Progenitor cell of endocrine pancreas (in vitro differentiated cells): ENCODE results near the gene MCTP1. TPM values are rescaled to one million over a fixed set of nuclear protein-coding genes. Genes with fewer than 3 reads are reported as not detected.

Experiments used
- DNase-seq: peaks from one replicate; pipeline ENCODE4 v3.0.0; 2021; ENCODE audit warnings: low spot score; ENCODE audit not compliant: unreplicated experiment
- H3K27ac Mint-ChIP-seq: 2 replicates; pipeline ENCODE4 v1.8.0; 2021; ENCODE audit warnings: mild to moderate bottlenecking, moderate library complexity, mixed read lengths
- H3K27me3 Mint-ChIP-seq: 2 replicates; pipeline ENCODE4 v1.8.0; 2021; ENCODE audit warnings: mixed read lengths
- H3K36me3 Mint-ChIP-seq: 2 replicates; pipeline ENCODE4 v1.8.0; 2022; ENCODE audit warnings: mixed read lengths; ENCODE audit not compliant: insufficient read depth
- H3K4me1 Mint-ChIP-seq: 2 replicates; pipeline ENCODE4 v1.8.0; 2021; ENCODE audit warnings: low read depth, mixed read lengths
- H3K4me3 Mint-ChIP-seq: 2 replicates; pipeline ENCODE4 v1.8.0; 2021; ENCODE audit warnings: low read depth, mild to moderate bottlenecking, moderate library complexity, mixed read lengths
- H3K9me3 Mint-ChIP-seq: 2 replicates; pipeline ENCODE4 v1.8.0; 2021; ENCODE audit warnings: low read depth, mixed read lengths
- total RNA-seq: library from RNA; stranded (reverse); gene quantifications from 2 replicates; pipeline ENCODE4 v1.2.1, GENCODE V29; 2021
- TF ChIP-seq, protein P1 (sequence below): fragments of 200-600 bp; sonication (generic); IDR thresholded peaks from one replicate; pipeline ENCODE4 v1.5.0; 2021; ENCODE audit warnings: antibody characterized with exemption, mild to moderate bottlenecking; ENCODE audit not compliant: unreplicated experiment

Gene MCTP1
- total RNA-seq, 1 donor from 2014 or later, result 1.7 TPM

DNA sequence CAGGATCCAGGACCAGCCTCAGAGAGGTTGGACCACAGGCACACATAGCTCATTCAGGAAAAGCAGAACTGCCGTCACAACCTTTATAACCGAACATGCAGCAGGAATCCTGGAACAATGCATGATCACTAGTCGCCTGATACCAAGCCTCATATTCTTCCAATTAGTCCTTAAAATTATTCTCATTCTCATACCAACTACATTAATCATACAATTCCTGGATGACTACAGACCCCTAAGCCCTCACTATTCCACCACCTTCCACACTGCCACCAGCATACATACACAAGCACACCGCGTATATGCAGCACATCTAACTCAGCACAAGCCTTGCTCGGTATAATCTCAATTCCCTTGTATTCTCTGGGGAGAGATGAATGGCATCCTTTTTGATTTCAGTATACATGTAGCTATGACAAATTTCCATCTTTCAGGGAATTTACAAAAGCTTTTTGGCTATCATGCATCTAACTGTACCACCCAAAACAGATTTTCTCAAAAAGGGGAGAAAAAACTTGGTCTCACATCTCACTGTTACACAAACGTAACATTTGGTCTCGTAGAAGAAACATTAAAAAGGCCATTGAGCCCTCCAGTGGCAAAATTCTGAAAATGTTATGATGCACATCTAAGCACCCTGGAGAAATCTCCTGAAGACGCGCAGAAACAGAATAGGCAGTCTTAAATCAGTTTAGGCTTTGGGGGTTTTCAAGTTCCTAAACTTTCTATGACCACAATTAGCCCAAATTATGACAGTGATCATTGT is 46.2 kb downstream of the MCTP1 start:
- no peaks in the 10 kb centered on the region for H3K4me1 Mint-ChIP-seq
- TF ChIP-seq, protein P1, sequence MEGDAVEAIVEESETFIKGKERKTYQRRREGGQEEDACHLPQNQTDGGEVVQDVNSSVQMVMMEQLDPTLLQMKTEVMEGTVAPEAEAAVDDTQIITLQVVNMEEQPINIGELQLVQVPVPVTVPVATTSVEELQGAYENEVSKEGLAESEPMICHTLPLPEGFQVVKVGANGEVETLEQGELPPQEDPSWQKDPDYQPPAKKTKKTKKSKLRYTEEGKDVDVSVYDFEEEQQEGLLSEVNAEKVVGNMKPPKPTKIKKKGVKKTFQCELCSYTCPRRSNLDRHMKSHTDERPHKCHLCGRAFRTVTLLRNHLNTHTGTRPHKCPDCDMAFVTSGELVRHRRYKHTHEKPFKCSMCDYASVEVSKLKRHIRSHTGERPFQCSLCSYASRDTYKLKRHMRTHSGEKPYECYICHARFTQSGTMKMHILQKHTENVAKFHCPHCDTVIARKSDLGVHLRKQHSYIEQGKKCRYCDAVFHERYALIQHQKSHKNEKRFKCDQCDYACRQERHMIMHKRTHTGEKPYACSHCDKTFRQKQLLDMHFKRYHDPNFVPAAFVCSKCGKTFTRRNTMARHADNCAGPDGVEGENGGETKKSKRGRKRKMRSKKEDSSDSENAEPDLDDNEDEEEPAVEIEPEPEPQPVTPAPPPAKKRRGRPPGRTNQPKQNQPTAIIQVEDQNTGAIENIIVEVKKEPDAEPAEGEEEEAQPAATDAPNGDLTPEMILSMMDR, result peak; percentile 17
- H3K9me3 Mint-ChIP-seq, result no peaks in the 10 kb centered on the region
- H3K4me3 Mint-ChIP-seq, result no peak overlapping the region
- H3K27me3 Mint-ChIP-seq, result no peaks in the 10 kb centered on the region
- H3K36me3 Mint-ChIP-seq, result no peaks in the 10 kb centered on the region
- no peak for DNase-seq
- no peak overlapping the region for H3K27ac Mint-ChIP-seq

DNA sequence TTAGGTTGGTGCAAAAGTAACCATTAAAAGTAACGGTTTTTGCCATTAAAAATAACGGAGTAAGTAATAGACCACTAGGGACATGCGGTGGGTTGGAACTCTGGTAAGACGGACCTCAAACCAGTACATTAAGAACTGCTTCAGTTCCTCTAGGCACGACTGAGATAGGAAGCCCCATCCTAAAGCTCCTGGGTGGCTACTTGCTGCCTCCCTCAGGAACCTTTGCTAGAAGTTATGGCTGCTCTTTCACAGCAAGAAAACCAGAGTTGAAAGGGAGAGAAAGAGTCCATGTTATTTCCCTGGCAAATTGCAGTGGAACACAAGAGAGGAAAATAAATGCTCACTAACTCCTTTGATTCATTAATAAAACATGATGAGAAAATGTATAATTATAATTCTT is 47.6 kb downstream of the MCTP1 start:
- no peak overlapping the region for H3K4me3 Mint-ChIP-seq
- H3K27me3 Mint-ChIP-seq, result no peaks in the 10 kb centered on the region
- TF ChIP-seq, protein P1, result no peak
- H3K36me3 Mint-ChIP-seq, result no peaks in the 10 kb centered on the region
- DNase-seq, result no peak
- no peak overlapping the region for H3K27ac Mint-ChIP-seq
- no peaks in the 10 kb centered on the region for H3K9me3 Mint-ChIP-seq
- H3K4me1 Mint-ChIP-seq, result no peaks in the 10 kb centered on the region

DNA sequence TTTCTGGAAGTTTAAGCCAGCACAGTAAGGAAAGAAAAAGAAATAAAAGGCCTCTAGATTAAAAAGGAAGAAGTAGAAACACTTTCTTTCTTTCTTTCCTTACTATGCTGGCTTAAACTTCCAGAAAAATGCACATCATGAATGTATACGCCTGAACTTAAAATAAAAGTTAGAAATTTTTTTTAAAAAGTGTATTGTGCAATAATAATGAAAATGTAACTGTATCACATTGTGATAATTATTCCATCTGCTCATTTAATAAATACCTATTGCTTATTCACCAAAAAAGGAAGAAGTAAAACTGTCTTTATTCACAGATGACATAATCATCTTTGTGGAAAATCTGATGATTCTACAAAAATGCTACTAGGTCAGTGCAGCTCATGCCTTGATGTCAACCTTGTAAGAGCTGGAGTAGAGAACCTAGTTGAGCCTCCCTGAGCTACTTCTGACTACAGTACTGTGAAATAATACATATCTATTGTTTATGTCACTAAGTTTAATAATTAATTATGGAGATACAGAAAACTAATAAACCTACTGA is 49.4 kb downstream of the MCTP1 start:
- Mint-ChIP-seq H3K9me3 (no peaks in the 10 kb centered on the region), H3K4me3 (no peak overlapping the region), H3K4me1 (no peaks in the 10 kb centered on the region), H3K27me3 (no peaks in the 10 kb centered on the region), H3K27ac (no peak overlapping the region), H3K36me3 (no peaks in the 10 kb centered on the region)
- TF ChIP-seq, protein P1, result no peak
- no peak for DNase-seq

DNA sequence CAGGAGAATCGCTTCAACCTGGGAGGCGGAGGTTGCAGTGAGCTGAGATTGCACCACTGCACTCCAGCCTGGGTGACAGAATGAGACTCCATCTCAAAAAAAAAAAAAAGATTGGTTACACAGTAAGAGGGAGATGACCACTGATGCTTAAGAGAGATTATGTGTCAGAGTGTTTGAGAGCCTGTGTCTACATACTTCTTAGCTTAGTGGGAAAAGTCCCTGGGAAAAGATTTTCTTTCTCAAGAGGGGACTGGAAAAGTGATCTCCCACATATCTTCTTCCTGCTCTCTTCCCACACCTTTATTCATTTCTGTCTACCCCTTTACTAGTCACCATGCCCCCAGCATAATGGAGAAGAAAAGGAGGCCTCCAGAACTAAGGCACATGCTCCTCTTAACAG is 55.2 kb downstream of the MCTP1 start:
- no peaks in the 10 kb centered on the region for H3K27me3 Mint-ChIP-seq
- H3K9me3 Mint-ChIP-seq, result no peaks in the 10 kb centered on the region
- H3K4me3 Mint-ChIP-seq, result no peak overlapping the region
- no peaks in the 10 kb centered on the region for H3K36me3 Mint-ChIP-seq
- no peaks in the 10 kb centered on the region for H3K4me1 Mint-ChIP-seq
- TF ChIP-seq, protein P1, result no peak
- no peak overlapping the region for H3K27ac Mint-ChIP-seq
- DNase-seq, result no peak

DNA sequence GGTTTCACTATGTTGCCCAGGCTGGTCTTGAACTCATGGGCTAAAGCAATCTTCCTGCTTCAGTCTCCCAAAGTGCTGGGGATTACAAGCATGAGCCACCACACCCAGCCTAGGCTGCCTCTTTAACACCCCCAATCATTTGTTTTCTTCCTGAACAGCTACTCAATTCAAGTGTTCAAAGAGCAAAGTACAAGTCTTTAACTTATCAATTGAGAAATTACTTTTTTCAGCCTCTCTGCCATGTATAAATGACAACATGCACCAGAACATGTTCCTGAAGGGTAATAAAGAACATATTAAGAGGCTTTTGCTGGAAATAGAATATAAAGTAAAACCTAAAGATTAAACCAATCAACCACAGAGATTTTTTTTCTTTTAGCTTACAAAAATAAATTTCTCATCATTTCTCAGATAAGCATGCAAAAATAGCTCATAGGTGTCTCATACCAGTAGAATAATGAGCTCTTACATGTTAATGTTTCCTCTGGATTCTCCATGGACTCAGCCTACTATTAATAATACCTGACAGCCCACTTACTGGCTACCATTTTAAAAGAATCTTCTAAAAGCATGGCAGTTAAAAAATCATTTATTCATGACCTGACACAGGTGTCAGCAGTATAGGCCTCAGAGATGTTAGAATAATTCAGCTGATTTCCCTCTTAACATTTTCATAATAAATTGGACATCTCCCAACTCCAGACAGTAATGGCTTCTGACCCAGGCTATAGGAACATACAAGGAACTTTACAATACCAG is 60.0 kb downstream of the MCTP1 start:
- H3K27ac Mint-ChIP-seq, result no peak overlapping the region
- TF ChIP-seq, protein P1, result no peak
- no peaks in the 10 kb centered on the region for H3K27me3 Mint-ChIP-seq

More for the DNA sequence above, 60.0 kb downstream of the MCTP1 start:
- H3K9me3 Mint-ChIP-seq, result no peaks in the 10 kb centered on the region
- no peaks in the 10 kb centered on the region for H3K36me3 Mint-ChIP-seq
- no peak overlapping the region for H3K4me3 Mint-ChIP-seq
- no peaks in the 10 kb centered on the region for H3K4me1 Mint-ChIP-seq
- DNase-seq, result no peak
